ENCODE results near the gene HOXB1. TPM values are rescaled to one million over a fixed set of nuclear protein-coding genes. Genes with fewer than 3 reads are reported as not detected.

HOXB1 gene
- total RNA-seq, 2 experiments from 2014 or later = not detected

GRCh38 chr17:48548523-48549280 is 17.9 kb upstream of the HOXB1 start:
- DNase-seq = no peak
- H3K4me3 Mint-ChIP-seq = no peak overlapping the region
- CTCF ChIA-PET = interaction anchor here (0.9 kb wide), 1 partner anchor 9 kb away, joined by 3 read pairs; no protein-coding TSS in a partner anchor
- no peak overlapping the region for H3K27ac Mint-ChIP-seq
- POLR2A ChIA-PET = no interaction called here
- H3K36me3 Mint-ChIP-seq (ENCODE audit: low read depth) = peaks cover 2% of the 10 kb centered on the region
- peaks cover 28% of the 10 kb centered on the region for H3K4me1 Mint-ChIP-seq
- peaks cover 49% of the 10 kb centered on the region for H3K27me3 Mint-ChIP-seq
- H3K9me3 Mint-ChIP-seq = no peaks in the 10 kb centered on the region

GRCh38 chr17:48547808-48548522 is 17.2 kb upstream of the HOXB1 start:
- Mint-ChIP-seq H3K4me3 (peak overlapping the region; percentile 52), H3K27me3 (peaks cover 48% of the 10 kb centered on the region), H3K27ac (peak overlapping the region; percentile 71), H3K4me1 (peaks cover 31% of the 10 kb centered on the region), H3K36me3 (ENCODE audit: low read depth) (peaks cover 2% of the 10 kb centered on the region), H3K9me3 (no peaks in the 10 kb centered on the region)
- ChIA-PET POLR2A (no interaction called here), CTCF (interaction anchor here (0.5 kb wide), 1 partner anchor 314 kb away, joined by 3 read pairs; no protein-coding TSS in a partner anchor)
- DNase-seq = peak; percentile 49

- Mint-ChIP-seq H3K4me1 (peaks cover 36% of the 10 kb centered on the region), H3K27me3 (peaks cover 51% of the 10 kb centered on the region), H3K9me3 (no peaks in the 10 kb centered on the region), H3K36me3 (ENCODE audit: low read depth) (peaks cover 4% of the 10 kb centered on the region), H3K27ac (peak overlapping the region; percentile 71), H3K4me3 (peak overlapping the region; percentile 52)
- DNase-seq = no peak
- POLR2A ChIA-PET = no interaction called here
- CTCF ChIA-PET = interaction anchor here (0.5 to 1.8 kb wide), 2 partner anchors 8 to 314 kb away, joined by 3 to 8 read pairs; no protein-coding TSS in a partner anchor
Measured at GRCh38 chr17:48546924-48547807, 16.4 kb upstream of the HOXB1 start.

GRCh38 chr17:48546137-48546923 is 15.5 kb upstream of the HOXB1 start:
- POLR2A ChIA-PET = no interaction called here

GRCh38 chr17:48545539-48545938 is 14.7 kb upstream of the HOXB1 start:
- ChIA-PET CTCF (interaction anchor here (1.8 kb wide), 1 partner anchor 10 kb away, joined by 8 read pairs; no protein-coding TSS in a partner anchor), POLR2A (interaction anchor here (0.5 kb wide), 1 partner anchor 149 kb away, joined by 4 read pairs; no protein-coding TSS in a partner anchor)
- Mint-ChIP-seq H3K9me3 (no peaks in the 10 kb centered on the region), H3K27ac (no peak overlapping the region), H3K27me3 (peaks cover 63% of the 10 kb centered on the region), H3K4me1 (peaks cover 41% of the 10 kb centered on the region), H3K36me3 (ENCODE audit: low read depth) (peaks cover 7% of the 10 kb centered on the region), H3K4me3 (peak overlapping the region; percentile 79)
- no peak for DNase-seq

More at GRCh38 chr17:48546137-48546923, 15.5 kb upstream of the HOXB1 start:
- CTCF ChIA-PET = interaction anchor here (1.8 kb wide), 1 partner anchor 9 kb away, joined by 8 read pairs; no protein-coding TSS in a partner anchor
- H3K4me3 Mint-ChIP-seq = no peak overlapping the region
- peak overlapping the region; percentile 25 for H3K27ac Mint-ChIP-seq
- peaks cover 38% of the 10 kb centered on the region for H3K4me1 Mint-ChIP-seq
- peaks cover 57% of the 10 kb centered on the region for H3K27me3 Mint-ChIP-seq
- peaks cover 7% of the 10 kb centered on the region for H3K36me3 Mint-ChIP-seq (ENCODE audit: low read depth)
- no peak for DNase-seq
- H3K9me3 Mint-ChIP-seq = no peaks in the 10 kb centered on the region

GRCh38 chr17:48545022-48545375 is 14.2 kb upstream of the HOXB1 start, which contains the start of gene HOXB2:
Gene HOXB2 (minus strand): TSS chr17:48545109. CDS start chr17:48544911, 198 bp downstream.
- CTCF ChIA-PET = no interaction called here
- DNase-seq = no peak
- Mint-ChIP-seq H3K4me1 (peaks cover 41% of the 10 kb centered on the region), H3K27ac (peak within 1 kb of the TSS; percentile 86), H3K9me3 (no peaks in the 10 kb centered on the region), H3K27me3 (peaks cover 68% of the 10 kb centered on the region), H3K36me3 (ENCODE audit: low read depth) (peaks cover 7% of the 10 kb centered on the region), H3K4me3 (peak within 1 kb of the TSS; percentile 79)
- POLR2A ChIA-PET = no interaction called here

GRCh38 chr17:48544349-48545021 is 13.7 kb upstream of the HOXB1 start:
- ChIA-PET POLR2A (interaction anchor here (0.7 kb wide), 1 partner anchor 11 kb away, joined by 3 read pairs; no protein-coding TSS in a partner anchor), CTCF (interaction anchor here (0.6 kb wide), 1 partner anchor 241 kb away, joined by 4 read pairs; no protein-coding TSS in a partner anchor)
- Mint-ChIP-seq H3K27ac (peak overlapping the region; percentile 86), H3K4me3 (peak overlapping the region; percentile 79), H3K27me3 (peaks cover 73% of the 10 kb centered on the region), H3K4me1 (peaks cover 41% of the 10 kb centered on the region), H3K36me3 (ENCODE audit: low read depth) (peaks cover 7% of the 10 kb centered on the region), H3K9me3 (no peaks in the 10 kb centered on the region)
- DNase-seq = peak; percentile 12

- Mint-ChIP-seq H3K36me3 (ENCODE audit: low read depth) (peaks cover 7% of the 10 kb centered on the region), H3K27ac (peak overlapping the region; percentile 86), H3K9me3 (no peaks in the 10 kb centered on the region), H3K4me1 (peaks cover 41% of the 10 kb centered on the region), H3K27me3 (peaks cover 76% of the 10 kb centered on the region), H3K4me3 (peak overlapping the region; percentile 79)
- peak; percentile 15 for DNase-seq
- ChIA-PET CTCF (interaction anchor here (0.6 kb wide), 1 partner anchor 241 kb away, joined by 4 read pairs; no protein-coding TSS in a partner anchor), POLR2A (interaction anchor here (0.7 kb wide), 1 partner anchor 11 kb away, joined by 3 read pairs; no protein-coding TSS in a partner anchor)
Measured at GRCh38 chr17:48543854-48544348, 13.1 kb upstream of the HOXB1 start.

GRCh38 chr17:48543107-48543853 is 12.5 kb upstream of the HOXB1 start:
- Mint-ChIP-seq H3K9me3 (no peaks in the 10 kb centered on the region), H3K27me3 (peaks cover 75% of the 10 kb centered on the region), H3K4me1 (peaks cover 37% of the 10 kb centered on the region), H3K4me3 (peak overlapping the region; percentile 80), H3K36me3 (ENCODE audit: low read depth) (peaks cover 7% of the 10 kb centered on the region), H3K27ac (peak overlapping the region; percentile 86)
- peak; percentile 51 for DNase-seq
- ChIA-PET POLR2A (no interaction called here), CTCF (no interaction called here)

GRCh38 chr17:48542698-48543106 is 11.9 kb upstream of the HOXB1 start:
- DNase-seq = no peak
- Mint-ChIP-seq H3K9me3 (no peaks in the 10 kb centered on the region), H3K4me3 (peak overlapping the region; percentile 80), H3K27me3 (peaks cover 72% of the 10 kb centered on the region), H3K27ac (peak overlapping the region; percentile 82), H3K4me1 (peaks cover 32% of the 10 kb centered on the region), H3K36me3 (ENCODE audit: low read depth) (peaks cover 7% of the 10 kb centered on the region)
- POLR2A ChIA-PET = no interaction called here
- CTCF ChIA-PET = no interaction called here
